ENCODE measurements around the gene GBP5.
A peak's percentile ranks its signal among the peaks of the same experiment; 100 is the strongest.

Gene GBP5

GRCh38 chr1:89261926-89262515 lies 10.6 kb downstream of the GBP5 start:
- Histone ChIP-seq H3K36me3 (ENCODE audit: control insufficient read depth, insufficient read depth, low read length) (no peaks in the 10 kb centered on the region), H3K4me3 (ENCODE audit: low read depth, low read length) (peak overlapping the region; percentile 11), H3K27me3 (ENCODE audit: control insufficient read depth, insufficient read depth, low read length) (no peaks in the 10 kb centered on the region), H2AFZ (peak overlapping the region; percentile 31), H3K79me2 (no peaks in the 10 kb centered on the region), H3K9ac (no peak overlapping the region), H3K27ac (peak overlapping the region; percentile 46), H3K4me1 (peaks cover 10% of the 10 kb centered on the region), H3K4me2 (ENCODE audit: low read length) (peak overlapping the region; percentile 47), H3K9me3 (ENCODE audit: control insufficient read depth, low read length) (no peaks in the 10 kb centered on the region)
- no peak for TF ChIP-seq CTCF (IDR thresholded peaks at IDR 0.05)

- TF ChIP-seq CTCF (IDR thresholded peaks at IDR 0.05): no peak
- Histone ChIP-seq H3K36me3 (ENCODE audit: control insufficient read depth, insufficient read depth, low read length) (no peaks in the 10 kb centered on the region), H3K9ac (no peak overlapping the region), H3K4me3 (ENCODE audit: low read depth, low read length) (peak overlapping the region; percentile 17), H3K4me2 (ENCODE audit: low read length) (peak overlapping the region; percentile 66), H2AFZ (peak overlapping the region; percentile 23), H3K4me1 (peaks cover 10% of the 10 kb centered on the region), H3K27ac (peak overlapping the region; percentile 46), H3K79me2 (no peaks in the 10 kb centered on the region), H3K9me3 (ENCODE audit: control insufficient read depth, low read length) (no peaks in the 10 kb centered on the region), H3K27me3 (ENCODE audit: control insufficient read depth, insufficient read depth, low read length) (no peaks in the 10 kb centered on the region)
Observed at GRCh38 chr1:89260566-89261255, 11.9 kb downstream of the GBP5 start.

- Histone ChIP-seq H3K4me1 (peaks cover 10% of the 10 kb centered on the region), H3K4me2 (ENCODE audit: low read length) (peak overlapping the region; percentile 5), H3K79me2 (no peaks in the 10 kb centered on the region), H3K27me3 (ENCODE audit: control insufficient read depth, insufficient read depth, low read length) (no peaks in the 10 kb centered on the region), H3K9me3 (ENCODE audit: control insufficient read depth, low read length) (no peaks in the 10 kb centered on the region), H2AFZ (peak overlapping the region; percentile 34), H3K36me3 (ENCODE audit: control insufficient read depth, insufficient read depth, low read length) (no peaks in the 10 kb centered on the region), H3K27ac (peak overlapping the region; percentile 46), H3K9ac (no peak overlapping the region), H3K4me3 (ENCODE audit: low read depth, low read length) (peak overlapping the region; percentile 17)
- TF ChIP-seq CTCF (IDR thresholded peaks at IDR 0.05): no peak
Observed at GRCh38 chr1:89260042-89260441, 12.6 kb downstream of the GBP5 start.

GRCh38 chr1:89259283-89259971 lies 13.2 kb downstream of the GBP5 start:
- peaks cover 10% of the 10 kb centered on the region for H3K4me1 ChIP-seq
- no peaks in the 10 kb centered on the region for H3K9me3 ChIP-seq (ENCODE audit: control insufficient read depth, low read length)
- no peak overlapping the region for H3K9ac ChIP-seq
- no peak for TF ChIP-seq CTCF (IDR thresholded peaks at IDR 0.05)
- H3K27me3 ChIP-seq (ENCODE audit: control insufficient read depth, insufficient read depth, low read length): no peaks in the 10 kb centered on the region
- H3K36me3 ChIP-seq (ENCODE audit: control insufficient read depth, insufficient read depth, low read length): no peaks in the 10 kb centered on the region
- H3K79me2 ChIP-seq: no peaks in the 10 kb centered on the region
- H3K4me3 ChIP-seq (ENCODE audit: low read depth, low read length): no peak overlapping the region
- no peak overlapping the region for H2AFZ ChIP-seq
- no peak overlapping the region for H3K27ac ChIP-seq
- no peak overlapping the region for H3K4me2 ChIP-seq (ENCODE audit: low read length)
